ENCODE results near the gene TRIM5. TPM values are rescaled to one million over a fixed set of nuclear protein-coding genes. Genes with fewer than 3 reads are reported as not detected.

The TRIM5 gene
- total and polyA plus RNA-seq, 4 experiments from 2014 or later, result 9.1 to 35.5 (median 21.7) TPM

- Mint-ChIP-seq H3K4me1 (peaks cover 39 to 74% (median 53%) of the 10 kb centered on the region in 4 donors), H3K27ac (peak overlapping the region; percentile 93 to 97 (median 95)), H3K4me3 (peak overlapping the region; percentile 90 to 97 (median 95)), H3K27me3 (no peaks in the 10 kb centered on the region), H3K36me3 (peaks cover 25 to 42% of the 10 kb centered on the region in 2 donors), H3K9me3 (no peaks in the 10 kb centered on the region)
- Histone ChIP-seq H3K4me3 (ENCODE audit: low read length in 2 of 2) (peak overlapping the region; percentile 53 to 85), H3K4me1 (ENCODE audit: insufficient read depth, low read length) (peaks cover 57% of the 10 kb centered on the region), H3K9me3 (ENCODE audit: control insufficient read depth in 1 of 2, low read length in 2 of 2) (no peaks in the 10 kb centered on the region), H3K27ac (ENCODE audit: low read depth, low read length) (peak overlapping the region; percentile 82), H3K36me3 (ENCODE audit: insufficient read depth, low read length) (peaks cover 8% of the 10 kb centered on the region), H3K27me3 (ENCODE audit: insufficient read depth, low read length) (no peaks in the 10 kb centered on the region)
- ChIA-PET CTCF (ENCODE audit: partially characterized antibody) (interaction anchor here (1.1 to 3.8 kb wide), 5 partner anchors 10 to 114 kb away, joined by 3 to 21 read pairs (median 5); no protein-coding TSS in a partner anchor), POLR2A (ENCODE audit: partially characterized antibody) (interaction anchor here (0.7 to 3.1 kb wide), 7 partner anchors 11 to 1043 kb away, joined by 3 to 25 read pairs (median 4); partner anchors contain the start of genes SMPD1 and TRIM34)
- intact Hi-C loops (cut with micrococcal nuclease), result no loop called here
- DNase-seq, result peak in 1 of 5 donors; percentile 10
These were observed 5.9 kb upstream of the TRIM5 start for GRCh38 chr11:5690736-5691135.

GRCh38 chr11:5690216-5690615, 5.3 kb upstream of the TRIM5 start:
- no peaks in the 10 kb centered on the region for H3K9me3 Mint-ChIP-seq
- H3K4me3 Mint-ChIP-seq, result peak overlapping the region; percentile 90 to 97 (median 95)
- Histone ChIP-seq H3K36me3 (ENCODE audit: insufficient read depth, low read length) (peaks cover 8% of the 10 kb centered on the region), H3K4me3 (ENCODE audit: low read length in 2 of 2) (peak overlapping the region; percentile 53 to 85), H3K27me3 (ENCODE audit: insufficient read depth, low read length) (no peaks in the 10 kb centered on the region), H3K9me3 (ENCODE audit: control insufficient read depth in 1 of 2, low read length in 2 of 2) (no peaks in the 10 kb centered on the region), H3K4me1 (ENCODE audit: insufficient read depth, low read length) (peaks cover 54% of the 10 kb centered on the region), H3K27ac (ENCODE audit: low read depth, low read length) (peak overlapping the region; percentile 82)
- H3K4me1 Mint-ChIP-seq, result peaks cover 39 to 72% (median 51%) of the 10 kb centered on the region in 4 donors
- H3K27ac Mint-ChIP-seq, result peak overlapping the region; percentile 93 to 97 (median 95)
- ChIA-PET CTCF (ENCODE audit: partially characterized antibody) (interaction anchor here (1.1 to 3.8 kb wide), 5 partner anchors 11 to 115 kb away, joined by 4 to 21 read pairs (median 5); no protein-coding TSS in a partner anchor), POLR2A (ENCODE audit: partially characterized antibody) (interaction anchor here (0.6 to 3.1 kb wide), 8 partner anchors 8 to 1043 kb away, joined by 3 to 25 read pairs (median 4); partner anchors contain the start of genes SMPD1 and TRIM34)
- H3K27me3 Mint-ChIP-seq, result no peaks in the 10 kb centered on the region
- H3K36me3 Mint-ChIP-seq, result peaks cover 19 to 38% of the 10 kb centered on the region in 2 donors
- no peak for DNase-seq
- intact Hi-C loops (cut with micrococcal nuclease), result no loop called here

- peak; percentile 66 to 76 (median 73) for DNase-seq
- peaks cover 37 to 72% (median 50%) of the 10 kb centered on the region in 4 donors for H3K4me1 Mint-ChIP-seq
- peak within 1 kb of the TSS; percentile 53 to 85 for H3K4me3 ChIP-seq (ENCODE audit: low read length in 2 of 2)
- peaks cover 14 to 37% of the 10 kb centered on the region in 2 donors for H3K36me3 Mint-ChIP-seq
- peaks cover 51% of the 10 kb centered on the region for H3K4me1 ChIP-seq (ENCODE audit: insufficient read depth, low read length)
- peak within 1 kb of the TSS; percentile 90 to 97 (median 95) for H3K4me3 Mint-ChIP-seq
- H3K27me3 Mint-ChIP-seq, result no peaks in the 10 kb centered on the region
- intact Hi-C loops (cut with micrococcal nuclease), result loop anchor here (10.0 kb wide), 1 partner anchor 545 kb away; the partner anchor contains the start of genes CNGA4 and FHIP1B
- POLR2A ChIA-PET (ENCODE audit: partially characterized antibody), result interaction anchor here (0.8 to 3.1 kb wide), 9 partner anchors 9 to 701 kb away, joined by 4 to 25 read pairs (median 5); partner anchors contain the start of genes SMPD1 and TRIM34
- peak within 1 kb of the TSS; percentile 93 to 97 (median 95) for H3K27ac Mint-ChIP-seq
- H3K27me3 ChIP-seq (ENCODE audit: insufficient read depth, low read length), result no peaks in the 10 kb centered on the region
- H3K9me3 ChIP-seq (ENCODE audit: control insufficient read depth in 1 of 2, low read length in 2 of 2), result no peaks in the 10 kb centered on the region
- CTCF ChIA-PET (ENCODE audit: partially characterized antibody), result interaction anchor here (0.9 to 3.8 kb wide), 5 partner anchors 12 to 115 kb away, joined by 3 to 21 read pairs (median 5); no protein-coding TSS in a partner anchor
- H3K36me3 ChIP-seq (ENCODE audit: insufficient read depth, low read length), result peaks cover 8% of the 10 kb centered on the region
- peak within 1 kb of the TSS; percentile 82 for H3K27ac ChIP-seq (ENCODE audit: low read depth, low read length)
- H3K9me3 Mint-ChIP-seq, result no peaks in the 10 kb centered on the region
These were observed 4.7 kb upstream of the TRIM5 start, which contains the start of gene TRIM22 for GRCh38 chr11:5689551-5689983. TRIM22 (plus strand) TSS chr11:5689790; CDS start chr11:5696233, 6,443 bp downstream.

- ChIA-PET POLR2A (ENCODE audit: partially characterized antibody) (interaction anchor here (0.6 to 3.1 kb wide), 3 partner anchors 25 to 64 kb away, joined by 3 to 15 read pairs (median 7); partner anchors contain the start of gene TRIM34), CTCF (ENCODE audit: partially characterized antibody) (interaction anchor here (1.4 to 3.8 kb wide), 2 partner anchors 10 to 24 kb away, joined by 5 to 21 read pairs; no protein-coding TSS in a partner anchor)
- intact Hi-C loops (cut with micrococcal nuclease), result loop anchor here (10.0 kb wide), 1 partner anchor 546 kb away; the partner anchor contains the start of genes CNGA4 and FHIP1B
- H3K27ac Mint-ChIP-seq, result peak overlapping the region; percentile 83 to 97 (median 94)
- H3K4me3 Mint-ChIP-seq, result peak overlapping the region in 5 of 8 donors; percentile 61 to 70 (median 64)
- H3K27me3 Mint-ChIP-seq, result no peaks in the 10 kb centered on the region
- Histone ChIP-seq H3K36me3 (ENCODE audit: insufficient read depth, low read length) (no peaks in the 10 kb centered on the region), H3K4me1 (ENCODE audit: insufficient read depth, low read length) (peaks cover 44% of the 10 kb centered on the region), H3K4me3 (ENCODE audit: low read length in 2 of 2) (no peak overlapping the region), H3K9me3 (ENCODE audit: control insufficient read depth in 1 of 2, low read length in 2 of 2) (no peaks in the 10 kb centered on the region), H3K27me3 (ENCODE audit: insufficient read depth, low read length) (no peaks in the 10 kb centered on the region), H3K27ac (ENCODE audit: low read depth, low read length) (peak overlapping the region; percentile 82)
- no peak for DNase-seq
- H3K4me1 Mint-ChIP-seq, result peaks cover 36 to 73% (median 49%) of the 10 kb centered on the region in 4 donors
- H3K36me3 Mint-ChIP-seq, result peaks cover 5 to 28% of the 10 kb centered on the region in 2 donors
- H3K9me3 Mint-ChIP-seq, result no peaks in the 10 kb centered on the region
These were observed 3.6 kb upstream of the TRIM5 start for GRCh38 chr11:5688482-5688881.

- H3K27me3 ChIP-seq (ENCODE audit: insufficient read depth, low read length), result no peaks in the 10 kb centered on the region
- no peak overlapping the region for H3K4me3 ChIP-seq (ENCODE audit: low read length in 2 of 2)
- Mint-ChIP-seq H3K27ac (no peak overlapping the region), H3K9me3 (no peaks in the 10 kb centered on the region), H3K36me3 (peaks cover 0 to 22% of the 10 kb centered on the region in 2 donors), H3K4me3 (no peak overlapping the region), H3K4me1 (peaks cover 33 to 71% (median 46%) of the 10 kb centered on the region in 4 donors), H3K27me3 (no peaks in the 10 kb centered on the region)
- no peak for DNase-seq
- H3K4me1 ChIP-seq (ENCODE audit: insufficient read depth, low read length), result peaks cover 33% of the 10 kb centered on the region
- CTCF ChIA-PET (ENCODE audit: partially characterized antibody), result interaction anchor here (2.3 to 5.9 kb wide), 3 partner anchors 11 to 25 kb away, joined by 8 to 71 read pairs (median 63); no protein-coding TSS in a partner anchor
- intact Hi-C loops (cut with micrococcal nuclease), result loop anchor here (10.0 kb wide), 1 partner anchor 548 kb away; the partner anchor contains the start of genes CNGA4 and FHIP1B
- POLR2A ChIA-PET (ENCODE audit: partially characterized antibody), result no interaction called here
- H3K27ac ChIP-seq (ENCODE audit: low read depth, low read length), result no peak overlapping the region
- no peaks in the 10 kb centered on the region for H3K36me3 ChIP-seq (ENCODE audit: insufficient read depth, low read length)
- H3K9me3 ChIP-seq (ENCODE audit: control insufficient read depth in 1 of 2, low read length in 2 of 2), result no peaks in the 10 kb centered on the region
These were observed 1.6 kb upstream of the TRIM5 start for GRCh38 chr11:5686426-5686825.

- Histone ChIP-seq H3K4me1 (ENCODE audit: insufficient read depth, low read length) (peaks cover 30% of the 10 kb centered on the region), H3K9me3 (ENCODE audit: control insufficient read depth in 1 of 2, low read length in 2 of 2) (no peaks in the 10 kb centered on the region), H3K4me3 (ENCODE audit: low read length in 2 of 2) (peak overlapping the region; percentile 65 to 100), H3K36me3 (ENCODE audit: insufficient read depth, low read length) (peaks cover 4% of the 10 kb centered on the region), H3K27ac (ENCODE audit: low read depth, low read length) (peak overlapping the region; percentile 83), H3K27me3 (ENCODE audit: insufficient read depth, low read length) (no peaks in the 10 kb centered on the region)
- intact Hi-C loops (cut with micrococcal nuclease), result loop anchor here (1.0 to 10.0 kb wide), 4 partner anchors 28 to 1077 kb away; partner anchors contain the start of genes CNGA4, FHIP1B, OR52N2 and TRIM68
- H3K27me3 Mint-ChIP-seq, result no peaks in the 10 kb centered on the region
- ChIA-PET POLR2A (ENCODE audit: partially characterized antibody) (interaction anchor here (0.6 to 3.1 kb wide), 10 partner anchors 11 to 126 kb away, joined by 3 to 20 read pairs (median 6); partner anchors contain the start of gene TRIM34), CTCF (ENCODE audit: partially characterized antibody) (interaction anchor here (0.7 to 5.9 kb wide), 21 partner anchors 11 to 208 kb away, joined by 3 to 71 read pairs (median 4); partner anchors contain the start of genes OR52N2 and TRIM34)
- no peak for DNase-seq
- no peaks in the 10 kb centered on the region for H3K9me3 Mint-ChIP-seq
- H3K27ac Mint-ChIP-seq, result peak overlapping the region; percentile 94 to 98 (median 97)
- H3K36me3 Mint-ChIP-seq, result peaks cover 15 to 25% of the 10 kb centered on the region in 2 donors
- H3K4me1 Mint-ChIP-seq, result peaks cover 45 to 76% (median 55%) of the 10 kb centered on the region in 4 donors
- peak overlapping the region; percentile 91 to 97 (median 95) for H3K4me3 Mint-ChIP-seq
These were observed 733 bp downstream of the TRIM5 start for GRCh38 chr11:5684036-5684645.
